HFF-Myc (cell line): ENCODE results near the gene JARID2.

Experiments
- DNase-seq: peaks from one replicate; pipeline ENCODE4 v3.0.0-alpha.2; 2011; ENCODE audit warnings: low read depth; ENCODE audit errors: extremely low read depth
- H3K4me3 ChIP-seq: replicated peaks from 2 replicates; pipeline ENCODE4 v1.5.1; 2011; ENCODE audit warnings: low read depth, mild to moderate bottlenecking, control low read depth, low read length
- CTCF ChIP-seq: IDR thresholded peaks from 2 replicates; pipeline ENCODE4 v1.5.1; 2012; ENCODE audit warnings: mild to moderate bottlenecking, low read depth, low read length, control low read depth; ENCODE audit errors: missing control alignments

JARID2 gene

GRCh38 chr6:15476631-15477380 is 230.9 kb downstream of the JARID2 start:
- TF ChIP-seq CTCF = no peak
- no peak for DNase-seq
- H3K4me3 ChIP-seq = no peak overlapping the region

- DNase-seq = no peak
- TF ChIP-seq CTCF = no peak
- H3K4me3 ChIP-seq = no peak overlapping the region
These were observed 231.9 kb downstream of the JARID2 start for GRCh38 chr6:15477746-15478145.

GRCh38 chr6:15479761-15480160 is 233.9 kb downstream of the JARID2 start:
- H3K4me3 ChIP-seq = no peak overlapping the region
- no peak for DNase-seq
- TF ChIP-seq CTCF = no peak

GRCh38 chr6:15480525-15480924 is 234.7 kb downstream of the JARID2 start:
- DNase-seq = no peak
- H3K4me3 ChIP-seq = no peak overlapping the region
- TF ChIP-seq CTCF = no peak

- no peak for DNase-seq
- no peak overlapping the region for H3K4me3 ChIP-seq
- no peak for TF ChIP-seq CTCF
These were observed 235.8 kb downstream of the JARID2 start for GRCh38 chr6:15481390-15482291.

- H3K4me3 ChIP-seq = no peak overlapping the region
- DNase-seq = no peak
- TF ChIP-seq CTCF = no peak
These were observed 237.2 kb downstream of the JARID2 start for GRCh38 chr6:15483060-15483459.
